Activated CD4-positive, alpha-beta T cell treated with anti-CD3 and anti-CD28 coated beads for 36 hours (primary cell): ENCODE measurements around the gene WDFY3. TPM values are rescaled to one million over a fixed set of nuclear protein-coding genes. Genes with fewer than 3 reads are reported as not detected.
A peak's percentile ranks its signal among the peaks of the same experiment; 100 is the strongest.
"Not testable (repeated sequence)": the region's sequence is repeated elsewhere in the genome, so short reads cannot be mapped to it uniquely, and the experiment has no call there.

Experiments
- ATAC-seq: fragments of 200-7000 bp; cut with Tn5 transposase; one replicate; pipeline ENCODE4 v1.10.0; 2021; ENCODE audit warnings: mild to moderate bottlenecking, moderate library complexity
- CTCF ChIA-PET: fragments of 350-600 bp; sonication (Branson Sonifier 250); formaldehyde crosslinking; loops from one replicate; lab custom pipeline; 2021; ENCODE audit warnings: antibody characterized with exemption; lab: Charles Lee
- POLR2A ChIA-PET: fragments of 350-600 bp; sonication (Branson Sonifier 250); formaldehyde crosslinking; loops from one replicate; lab custom pipeline; 2021; ENCODE audit warnings: antibody characterized with exemption, inconsistent platforms; lab: Charles Lee
- DNase-seq: peaks from one replicate; pipeline ENCODE4 v3.0.0-alpha.2; 2020
- H3K27ac Mint-ChIP-seq: one replicate; pipeline ENCODE4 v1.8.0; 2021; ENCODE audit warnings: mixed read lengths
- H3K27me3 Mint-ChIP-seq: one replicate; pipeline ENCODE4 v1.8.0; 2021; ENCODE audit warnings: mixed read lengths
- H3K36me3 Mint-ChIP-seq: one replicate; pipeline ENCODE4 v1.8.0; 2021; ENCODE audit warnings: low read depth, mixed read lengths
- H3K4me1 Mint-ChIP-seq: one replicate; pipeline ENCODE4 v1.8.0; 2021; ENCODE audit warnings: mixed read lengths
- H3K4me3 Mint-ChIP-seq: one replicate; pipeline ENCODE4 v1.8.0; 2021; ENCODE audit warnings: mild to moderate bottlenecking, moderate library complexity, mixed read lengths
- H3K9me3 Mint-ChIP-seq: one replicate; pipeline ENCODE4 v1.8.0; 2021; ENCODE audit warnings: low read depth, mixed read lengths
- intact Hi-C, 2 experiments: fragments of 100-400 bp; cut with DNase I in 1 of 2; cut with micrococcal nuclease in 1 of 2; formaldehyde crosslinking; loops; one replicate each; pipeline versions ENCODE4 v1.14.2 to v1.15.1; 2022 to 2024; cut with DNase I, micrococcal nuclease
- total RNA-seq, 2 experiments: library from RNA; stranded (reverse); gene quantifications; one replicate each; pipeline ENCODE4 v1.2.3, GENCODE V29; 2021

The WDFY3 gene
- total RNA-seq, 2 experiments from 2014 or later, result 1.8 to 2.3 TPM

- CTCF ChIA-PET, result no interaction called here
- DNase-seq (no peak), ATAC-seq (no peak)
- H3K9me3 Mint-ChIP-seq, result no peaks in the 10 kb centered on the region
- H3K27me3 Mint-ChIP-seq, result no peaks in the 10 kb centered on the region
- H3K4me3 Mint-ChIP-seq, result no peak overlapping the region
- intact Hi-C loops, result no loop called here
- POLR2A ChIA-PET, result no interaction called here
- no peaks in the 10 kb centered on the region for H3K36me3 Mint-ChIP-seq
- H3K27ac Mint-ChIP-seq, result no peak overlapping the region
- H3K4me1 Mint-ChIP-seq, result no peaks in the 10 kb centered on the region
Measured at GRCh38 chr4:84697615-84698201, 268.8 kb downstream of the WDFY3 start.

GRCh38 chr4:84697159-84697558, 269.3 kb downstream of the WDFY3 start:
- Mint-ChIP-seq H3K27me3 (no peaks in the 10 kb centered on the region), H3K36me3 (no peaks in the 10 kb centered on the region), H3K4me3 (no peak overlapping the region), H3K4me1 (no peaks in the 10 kb centered on the region), H3K27ac (no peak overlapping the region), H3K9me3 (no peaks in the 10 kb centered on the region)
- no peak for DNase-seq
- POLR2A ChIA-PET, result no interaction called here
- CTCF ChIA-PET, result no interaction called here
- intact Hi-C loops, result no loop called here
- no peak for ATAC-seq

DNA sequence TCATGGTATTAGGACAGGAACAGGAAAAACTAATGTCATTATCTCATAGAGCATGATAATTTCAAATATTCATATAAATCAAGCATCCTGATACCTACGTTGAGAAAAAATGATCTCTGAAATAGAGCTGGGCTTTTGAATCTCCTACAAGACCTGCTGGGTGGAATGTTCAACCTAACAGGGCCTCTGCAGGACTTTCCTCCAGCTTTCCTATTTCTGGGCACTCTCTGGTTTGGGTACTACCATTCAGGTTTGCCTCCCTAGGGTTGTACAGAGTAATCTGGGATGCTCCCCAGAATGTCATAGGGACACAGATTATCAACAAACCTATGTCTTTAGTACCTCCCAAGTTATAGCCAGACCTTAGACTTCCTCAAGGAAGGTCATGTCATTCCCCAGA, 274.7 kb downstream of the WDFY3 start:
- Mint-ChIP-seq H3K4me1 (peaks cover 5% of the 10 kb centered on the region), H3K36me3 (no peaks in the 10 kb centered on the region), H3K27me3 (no peaks in the 10 kb centered on the region), H3K4me3 (no peak overlapping the region), H3K27ac (no peak overlapping the region), H3K9me3 (no peaks in the 10 kb centered on the region)
- intact Hi-C loops, result no loop called here
- POLR2A ChIA-PET, result no interaction called here
- ATAC-seq (no peak), DNase-seq (no peak)
- CTCF ChIA-PET, result no interaction called here

GRCh38 chr4:84691170-84691691, 275.3 kb downstream of the WDFY3 start:
- ATAC-seq (peak; percentile 66), DNase-seq (no peak)
- CTCF ChIA-PET, result no interaction called here
- H3K4me3 Mint-ChIP-seq, result no peak overlapping the region
- H3K27ac Mint-ChIP-seq, result no peak overlapping the region
- POLR2A ChIA-PET, result no interaction called here
- no peaks in the 10 kb centered on the region for H3K36me3 Mint-ChIP-seq
- H3K4me1 Mint-ChIP-seq, result peaks cover 5% of the 10 kb centered on the region
- no peaks in the 10 kb centered on the region for H3K27me3 Mint-ChIP-seq
- H3K9me3 Mint-ChIP-seq, result no peaks in the 10 kb centered on the region
- intact Hi-C loops, result no loop called here

DNA sequence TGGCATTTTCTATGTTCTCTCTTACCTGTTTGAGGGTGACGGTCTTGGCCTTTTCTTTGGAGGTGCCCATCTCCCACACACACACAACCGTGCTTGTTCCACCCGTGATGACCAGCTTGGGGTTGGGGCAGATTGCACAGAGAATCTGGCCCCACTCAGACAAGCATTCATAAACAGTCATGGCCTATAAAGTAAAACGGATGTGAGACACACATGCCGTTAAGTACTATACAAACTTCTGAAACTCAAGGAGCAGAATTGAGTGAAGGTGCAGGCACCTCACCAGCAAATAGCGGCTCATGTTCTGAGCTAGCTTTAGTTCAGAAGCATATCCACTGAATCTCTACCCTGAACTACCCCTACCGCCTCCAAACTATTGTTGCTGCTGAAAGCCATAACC, 276.0 kb downstream of the WDFY3 start:
- ATAC-seq, result no peak
- intact Hi-C loops, result no loop called here

GRCh38 chr4:84689197-84689596, 277.3 kb downstream of the WDFY3 start:
- no peak overlapping the region for H3K27ac Mint-ChIP-seq
- H3K36me3 Mint-ChIP-seq, result no peaks in the 10 kb centered on the region
- no peak overlapping the region for H3K4me3 Mint-ChIP-seq
- intact Hi-C loops, result no loop called here
- H3K9me3 Mint-ChIP-seq, result no peaks in the 10 kb centered on the region
- no peak for DNase-seq
- no peaks in the 10 kb centered on the region for H3K27me3 Mint-ChIP-seq
- POLR2A ChIA-PET, result no interaction called here
- ATAC-seq, result no peak
- CTCF ChIA-PET, result no interaction called here
- peaks cover 8% of the 10 kb centered on the region for H3K4me1 Mint-ChIP-seq

More for the DNA sequence above, 276.0 kb downstream of the WDFY3 start:
- DNase-seq, result no peak
- H3K4me3 Mint-ChIP-seq, result no peak overlapping the region
- H3K36me3 Mint-ChIP-seq, result no peaks in the 10 kb centered on the region
- H3K9me3 Mint-ChIP-seq, result no peaks in the 10 kb centered on the region
- ChIA-PET CTCF (no interaction called here), POLR2A (no interaction called here)
- H3K4me1 Mint-ChIP-seq, result peaks cover 5% of the 10 kb centered on the region
- no peak overlapping the region for H3K27ac Mint-ChIP-seq
- H3K27me3 Mint-ChIP-seq, result no peaks in the 10 kb centered on the region

- no peaks in the 10 kb centered on the region for H3K9me3 Mint-ChIP-seq
- peaks cover 9% of the 10 kb centered on the region for H3K4me1 Mint-ChIP-seq
- H3K36me3 Mint-ChIP-seq, result no peaks in the 10 kb centered on the region
- ChIA-PET CTCF (no interaction called here), POLR2A (no interaction called here)
- no peaks in the 10 kb centered on the region for H3K27me3 Mint-ChIP-seq
- no peak overlapping the region for H3K4me3 Mint-ChIP-seq
- ATAC-seq (no peak), DNase-seq (no peak)
- intact Hi-C loops, result no loop called here
- H3K27ac Mint-ChIP-seq, result no peak overlapping the region
Measured at GRCh38 chr4:84688605-84689004, 277.9 kb downstream of the WDFY3 start.

- no peaks in the 10 kb centered on the region for H3K36me3 Mint-ChIP-seq
- DNase-seq (no peak), ATAC-seq (no peak)
- no peaks in the 10 kb centered on the region for H3K9me3 Mint-ChIP-seq
- H3K27ac Mint-ChIP-seq, result no peak overlapping the region
- H3K4me1 Mint-ChIP-seq, result peaks cover 6% of the 10 kb centered on the region
- POLR2A ChIA-PET, result no interaction called here
- H3K4me3 Mint-ChIP-seq, result no peak overlapping the region
- no peaks in the 10 kb centered on the region for H3K27me3 Mint-ChIP-seq
- CTCF ChIA-PET, result no interaction called here
- intact Hi-C loops, result no loop called here
Measured at GRCh38 chr4:84685105-84685504, 281.4 kb downstream of the WDFY3 start.

DNA sequence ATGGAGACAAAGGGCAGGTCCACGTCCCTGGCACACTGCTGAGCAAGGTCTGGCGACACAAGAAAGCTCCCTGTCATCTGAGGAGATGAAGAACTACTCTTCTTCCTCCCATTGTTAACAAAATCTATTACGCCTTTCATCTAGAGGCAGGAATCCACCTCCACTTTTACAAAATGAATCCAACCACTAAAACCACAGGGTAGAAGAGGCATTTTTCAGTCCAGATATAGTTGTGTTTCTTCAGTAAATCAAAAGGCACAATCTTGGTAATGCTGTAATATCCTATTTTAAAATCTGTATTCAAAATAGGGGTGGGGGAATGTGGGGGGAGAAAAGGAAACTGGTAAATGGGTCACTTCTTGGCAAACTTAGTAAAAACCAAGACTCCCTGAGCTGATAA, 282.1 kb downstream of the WDFY3 start:
- POLR2A ChIA-PET, result no interaction called here
- Mint-ChIP-seq H3K27ac (no peak overlapping the region), H3K9me3 (no peaks in the 10 kb centered on the region), H3K27me3 (no peaks in the 10 kb centered on the region), H3K36me3 (no peaks in the 10 kb centered on the region), H3K4me1 (peaks cover 6% of the 10 kb centered on the region), H3K4me3 (no peak overlapping the region)
- intact Hi-C loops, result no loop called here
- CTCF ChIA-PET, result no interaction called here
- ATAC-seq (no peak), DNase-seq (no peak)

GRCh38 chr4:84683064-84683850, 283.2 kb downstream of the WDFY3 start:
- Mint-ChIP-seq H3K9me3 (no peaks in the 10 kb centered on the region), H3K27me3 (no peaks in the 10 kb centered on the region), H3K27ac (no peak overlapping the region), H3K4me3 (no peak overlapping the region), H3K4me1 (peaks cover 6% of the 10 kb centered on the region), H3K36me3 (no peaks in the 10 kb centered on the region)
- ATAC-seq, result no peak
- intact Hi-C loops, result no loop called here
- ChIA-PET POLR2A (no interaction called here), CTCF (no interaction called here)
- no peak for DNase-seq

DNA sequence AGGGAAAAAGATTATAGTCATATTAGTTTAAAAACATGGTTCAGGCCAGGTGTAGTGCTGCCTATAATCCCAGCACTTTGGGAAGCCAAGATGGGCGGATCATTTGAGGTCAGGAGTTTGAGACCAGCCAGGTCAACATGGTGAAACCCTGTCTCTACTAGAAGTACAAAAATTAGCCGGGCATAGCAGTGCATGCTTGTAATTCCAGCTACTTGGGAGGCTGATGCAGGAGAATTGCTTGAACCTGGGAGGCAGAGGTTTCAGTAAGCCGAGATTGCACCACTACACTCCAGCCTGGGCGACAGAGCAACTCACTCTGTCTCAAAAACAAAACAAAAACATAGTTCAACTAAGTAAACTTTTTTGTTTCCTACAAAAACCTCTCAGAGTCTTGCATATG, 283.8 kb downstream of the WDFY3 start:
- H3K36me3 Mint-ChIP-seq, intact Hi-C loops, CTCF ChIA-PET: not testable (repeated sequence)

More for the DNA sequence above, 283.8 kb downstream of the WDFY3 start:
- H3K4me1 Mint-ChIP-seq, H3K9me3 Mint-ChIP-seq, ATAC-seq, H3K27me3 Mint-ChIP-seq, POLR2A ChIA-PET, H3K27ac Mint-ChIP-seq, H3K4me3 Mint-ChIP-seq, DNase-seq: not testable (repeated sequence)
